CD4-positive, alpha-beta T cell treated with Interleukin-21 for 1 hour (primary cell): ENCODE measurements around the gene SHPK.
A peak's percentile ranks its signal among the peaks of the same experiment; 100 is the strongest.

Experiments
- DNase-seq: peaks from one replicate; pipeline ENCODE4 v3.0.0-alpha.2; 2020

SHPK gene, protein sequence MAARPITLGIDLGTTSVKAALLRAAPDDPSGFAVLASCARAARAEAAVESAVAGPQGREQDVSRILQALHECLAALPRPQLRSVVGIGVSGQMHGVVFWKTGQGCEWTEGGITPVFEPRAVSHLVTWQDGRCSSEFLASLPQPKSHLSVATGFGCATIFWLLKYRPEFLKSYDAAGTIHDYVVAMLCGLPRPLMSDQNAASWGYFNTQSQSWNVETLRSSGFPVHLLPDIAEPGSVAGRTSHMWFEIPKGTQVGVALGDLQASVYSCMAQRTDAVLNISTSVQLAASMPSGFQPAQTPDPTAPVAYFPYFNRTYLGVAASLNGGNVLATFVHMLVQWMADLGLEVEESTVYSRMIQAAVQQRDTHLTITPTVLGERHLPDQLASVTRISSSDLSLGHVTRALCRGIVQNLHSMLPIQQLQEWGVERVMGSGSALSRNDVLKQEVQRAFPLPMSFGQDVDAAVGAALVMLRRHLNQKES

DNA sequence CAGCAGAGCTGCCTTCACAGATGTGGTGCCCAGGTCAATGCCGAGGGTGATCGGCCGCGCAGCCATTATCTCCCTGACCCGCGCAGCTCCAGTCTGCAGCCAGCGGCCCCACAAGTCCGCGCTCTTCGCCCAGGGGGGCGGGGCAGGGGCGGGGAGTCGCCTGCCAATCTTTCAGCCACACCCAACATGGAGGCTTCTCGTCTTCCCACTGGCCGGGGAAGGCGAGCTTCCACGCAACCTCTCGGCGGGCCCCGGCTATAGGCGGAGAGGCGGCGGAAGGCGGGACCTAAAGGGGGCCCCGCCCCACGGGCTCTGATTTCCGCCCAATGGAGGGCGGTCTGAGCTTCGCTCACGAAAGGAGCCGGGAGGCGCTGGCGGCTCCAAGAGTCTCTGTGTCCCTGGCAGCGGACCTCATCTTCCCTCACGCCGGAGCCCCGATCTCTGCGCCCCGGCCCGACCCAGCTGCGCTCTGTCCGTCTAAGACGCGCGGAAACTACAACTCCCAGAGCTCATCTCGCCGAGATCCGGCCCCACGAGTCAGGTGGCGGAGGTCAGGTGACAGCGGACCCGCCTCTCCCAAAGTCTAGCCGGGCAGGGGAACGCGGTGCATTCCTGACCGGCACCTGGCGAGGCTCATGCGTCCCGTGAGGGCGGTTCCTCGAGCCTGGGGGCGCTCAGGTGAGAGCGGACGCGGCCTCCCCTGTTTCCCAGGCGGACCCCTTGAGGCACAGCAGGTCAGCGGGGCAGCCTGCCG, at the start of gene SHPK, which contains the start of gene CTNS:
Gene SHPK, minus strand, starts transcription at position 97 of the 754 bp plus-strand sequence. Its CDS starts 31 bp downstream, at position 66.
Gene CTNS, plus strand, starts transcription at position 607 of the 754 bp plus-strand sequence. CDS start 3,447 bp downstream, outside the sequence.
- DNase-seq, result peak; percentile 95

DNA sequence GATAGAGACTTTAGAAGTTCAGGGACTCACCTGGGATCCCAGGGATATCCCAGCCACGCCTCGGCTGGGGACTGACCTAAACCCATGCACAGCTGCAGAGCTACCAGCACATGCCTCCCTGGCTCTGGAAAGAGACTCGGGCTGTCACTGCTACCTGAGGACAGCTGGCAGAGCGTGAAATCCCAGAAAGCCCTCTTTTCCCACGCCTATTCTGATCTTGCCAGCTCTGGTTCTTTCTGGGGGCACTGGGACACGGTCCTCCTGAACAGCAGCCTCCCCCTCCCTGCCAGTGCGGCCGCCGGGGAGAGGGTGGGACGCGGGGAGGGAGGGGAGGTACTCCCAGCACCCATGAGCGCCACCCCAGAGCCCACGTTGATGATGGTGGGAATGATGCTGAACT, 49.1 kb upstream of the SHPK start:
- no peak for DNase-seq

DNA sequence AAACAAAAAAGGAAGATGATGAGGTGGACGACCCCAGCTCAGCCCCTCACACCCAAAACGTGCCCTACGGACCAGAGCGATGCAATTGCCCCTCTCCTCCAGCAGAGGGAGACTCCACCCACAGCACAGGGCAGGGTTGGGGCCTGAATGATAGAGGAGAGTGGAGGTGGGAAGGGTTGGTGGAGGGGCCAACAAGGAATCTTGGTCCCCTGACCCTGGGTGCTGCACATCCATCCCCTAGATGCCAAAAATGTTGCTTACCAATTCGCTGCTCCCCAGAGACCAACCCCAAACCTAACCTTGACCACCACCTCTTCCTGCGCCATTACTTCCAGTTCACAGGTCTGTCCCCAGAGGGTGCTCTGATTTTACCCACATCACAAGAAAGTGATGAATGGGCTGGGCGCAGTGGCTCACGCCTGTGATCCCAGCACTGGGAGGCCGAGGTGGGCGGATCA, 47.0 kb upstream of the SHPK start:
- DNase-seq, result peak; percentile 64

DNA sequence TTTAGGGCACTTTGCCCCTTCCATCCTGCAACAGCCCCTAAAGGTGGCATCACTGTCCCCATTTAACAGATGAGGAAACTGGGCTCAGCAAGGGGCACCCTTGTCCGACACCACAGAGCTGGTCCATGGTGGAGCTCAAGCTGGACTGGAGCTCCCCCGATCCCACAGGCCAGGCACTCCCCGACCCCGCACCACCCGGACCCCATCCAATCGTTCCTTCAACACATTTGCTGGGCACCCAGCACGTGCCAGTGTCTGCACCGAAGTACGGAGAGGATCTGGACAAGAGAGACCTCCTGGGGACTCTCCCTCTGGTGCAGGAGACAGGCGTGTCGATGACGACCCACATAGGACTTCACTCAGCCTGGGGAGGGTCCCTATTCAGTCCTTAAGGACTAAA, 46.0 kb upstream of the SHPK start:
- no peak for DNase-seq

DNA sequence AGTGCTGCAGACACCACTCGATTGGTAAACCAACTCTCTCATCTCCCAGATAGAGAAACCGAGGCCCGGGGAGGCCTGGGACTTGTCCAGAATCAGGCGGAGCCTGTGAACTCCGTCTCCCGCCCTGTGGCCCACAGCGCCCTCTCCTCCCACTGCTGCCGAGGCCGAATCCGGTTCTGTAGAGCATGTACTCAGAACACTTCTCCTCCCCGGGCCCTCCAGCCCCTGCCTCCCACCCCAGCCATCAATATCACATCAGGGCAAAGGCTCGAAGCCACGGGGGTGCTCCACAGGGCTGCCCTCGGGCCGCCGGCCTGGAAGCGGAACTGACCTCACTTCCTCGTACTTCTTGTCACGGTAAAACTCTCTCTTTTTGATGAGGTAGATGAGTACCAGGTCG, 45.5 kb upstream of the SHPK start:
- no peak for DNase-seq

DNA sequence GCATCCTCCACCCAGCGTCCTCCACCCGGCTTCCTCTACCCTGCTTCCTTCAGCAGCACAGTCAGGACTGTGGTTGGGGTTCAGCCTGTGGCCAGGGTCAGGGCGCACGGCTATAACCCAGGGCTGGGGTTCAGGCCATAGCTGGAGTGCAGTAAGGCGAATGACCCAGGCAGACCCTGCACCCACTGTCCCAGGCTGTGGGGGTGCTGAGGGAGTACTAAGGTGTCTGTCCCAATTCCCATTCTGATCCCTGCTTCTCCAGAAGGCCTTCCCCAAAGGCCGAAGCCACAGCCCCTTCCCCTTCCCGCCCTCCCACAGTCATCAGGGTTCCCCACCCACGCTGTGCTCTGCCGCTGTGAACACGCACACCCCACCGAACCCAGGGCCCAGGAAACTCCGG, 45.0 kb upstream of the SHPK start:
- DNase-seq, result no peak

DNA sequence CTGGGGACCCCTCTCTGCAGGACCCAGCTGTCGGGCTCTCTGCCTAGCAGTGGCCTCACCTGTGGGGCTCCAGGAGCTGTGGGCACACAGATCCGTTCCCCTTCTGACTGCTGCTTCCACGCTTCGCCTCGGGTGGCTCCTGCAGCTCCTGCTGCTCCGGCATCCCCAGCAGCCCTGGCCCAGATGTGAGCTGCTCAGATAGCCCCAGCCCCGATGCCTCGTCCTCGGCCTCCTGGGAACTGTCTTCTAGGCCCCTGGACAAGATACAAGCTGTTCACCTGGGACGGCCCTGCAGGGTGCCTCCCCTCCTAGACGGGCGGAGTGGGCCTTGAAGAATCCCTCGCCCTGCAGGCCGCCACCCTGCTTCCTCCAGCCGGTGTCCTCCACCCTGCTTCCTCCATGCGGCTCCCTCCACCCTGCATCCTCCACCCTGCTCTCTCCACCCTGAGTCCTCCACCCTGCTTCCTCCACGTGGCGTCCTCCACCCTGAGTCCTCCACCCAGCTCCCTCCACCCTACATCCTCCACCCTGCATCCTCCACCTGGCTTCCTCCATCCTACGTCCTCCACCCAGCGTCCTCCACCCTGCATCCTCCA, 43.6 kb upstream of the SHPK start:
- DNase-seq, result no peak

DNA sequence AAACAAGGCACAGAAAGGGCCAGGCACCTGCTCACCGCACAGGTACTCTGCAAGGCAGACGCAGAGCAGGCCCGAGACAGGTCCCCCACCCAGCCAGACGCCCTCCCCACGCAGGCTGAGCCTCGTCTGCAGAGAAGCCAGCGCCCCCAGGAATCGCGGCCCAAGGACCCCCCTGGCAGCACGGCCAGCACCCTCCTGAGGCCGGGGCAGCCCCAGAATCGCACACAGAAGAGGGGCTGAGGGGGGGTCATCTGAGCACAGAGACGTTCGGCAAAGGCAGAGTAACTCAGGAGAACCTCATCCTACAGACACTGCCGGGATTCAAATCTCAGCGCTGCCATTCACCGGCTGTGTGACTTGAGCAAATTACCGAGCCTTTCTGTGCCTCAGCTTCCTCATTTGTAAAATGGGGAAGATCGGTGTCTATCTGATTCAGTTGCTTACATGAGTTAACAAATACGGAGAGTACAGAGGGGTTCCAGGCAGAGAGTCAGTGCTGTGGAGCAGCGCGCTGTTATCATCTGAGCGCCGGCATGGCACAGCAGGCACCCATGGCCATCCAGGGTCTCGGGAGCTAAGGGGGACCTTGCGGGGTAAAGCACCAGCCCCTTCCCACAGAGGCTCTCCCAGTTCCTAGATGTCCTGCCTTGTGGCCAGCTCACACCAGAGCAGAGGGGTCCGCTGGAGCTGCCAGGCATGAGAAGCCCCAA, 42.9 kb upstream of the SHPK start:
- no peak for DNase-seq

DNA sequence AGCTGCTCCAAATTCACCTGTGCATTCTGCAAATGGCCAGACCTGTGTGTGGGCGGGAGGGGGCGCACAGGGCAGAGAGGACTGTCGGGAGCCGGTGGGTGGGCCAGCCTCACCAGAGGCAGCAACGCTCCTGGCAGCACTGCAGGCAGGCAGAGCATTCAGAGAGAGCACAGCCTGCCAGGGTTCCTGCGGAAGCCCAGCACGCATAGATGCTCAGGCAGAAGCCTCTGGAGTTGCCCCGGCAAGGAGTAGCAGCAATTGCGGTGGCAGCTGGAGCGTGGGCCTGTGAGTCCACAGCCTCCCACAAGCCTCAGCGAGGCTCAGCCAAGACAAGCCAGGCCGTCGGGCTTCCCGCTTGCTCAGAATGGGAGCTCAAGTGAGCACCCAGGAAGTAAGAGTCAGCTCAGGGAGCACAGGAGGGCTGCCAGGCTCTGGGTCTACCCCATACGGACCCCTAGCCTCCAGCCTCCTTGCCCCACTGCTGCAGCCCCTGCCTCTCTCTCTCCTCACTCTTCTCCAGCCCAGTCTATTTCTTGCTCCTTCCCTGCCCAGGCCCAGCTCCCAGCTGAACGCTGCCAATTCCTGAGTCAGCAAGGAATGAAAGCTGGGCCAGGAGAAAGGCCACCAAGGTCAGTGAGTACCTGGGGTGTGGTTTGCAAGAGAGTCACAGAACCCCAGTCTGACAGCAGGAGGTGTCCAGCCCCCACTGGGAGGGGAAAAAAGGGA, 42.2 kb upstream of the SHPK start:
- DNase-seq, result no peak

DNA sequence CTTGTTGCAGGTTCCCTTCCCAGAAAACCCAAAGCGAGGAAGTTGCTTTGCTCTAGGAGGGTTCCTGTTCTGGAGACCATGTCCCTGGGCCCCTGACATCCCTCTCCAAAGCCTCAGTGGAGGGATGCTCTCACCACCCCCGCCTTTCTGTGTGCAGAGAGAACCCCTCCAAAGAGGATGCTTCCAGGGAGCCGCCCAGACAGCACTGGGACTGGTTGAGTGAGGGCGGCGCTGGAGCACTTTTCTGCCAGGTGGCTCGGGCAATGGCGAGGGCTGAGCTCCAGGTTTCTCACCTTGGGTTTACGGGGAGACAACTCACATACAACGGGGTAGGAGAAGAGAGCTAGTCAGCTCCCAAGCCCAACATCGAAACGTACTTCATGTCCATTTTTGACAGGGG, 39.8 kb upstream of the SHPK start:
- no peak for DNase-seq

DNA sequence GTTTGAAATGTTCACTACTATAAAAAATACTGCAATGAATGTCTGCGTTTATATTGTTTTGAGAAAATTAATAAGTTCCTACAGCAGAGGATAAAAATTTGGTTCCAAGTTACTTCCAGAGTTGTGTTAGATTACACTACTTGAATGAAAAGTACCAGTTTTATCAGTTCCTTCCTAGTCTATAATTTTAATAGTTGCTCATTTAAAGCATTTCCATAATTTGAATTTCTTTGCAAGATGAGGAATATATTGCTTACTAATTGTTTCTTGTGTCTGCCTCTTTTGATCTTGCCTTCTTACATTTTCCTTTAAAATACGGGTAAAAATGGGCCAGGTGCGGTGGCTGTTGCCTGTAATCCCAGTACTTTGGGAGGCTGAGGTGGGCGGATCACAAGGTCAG, 36.5 kb upstream of the SHPK start:
- no peak for DNase-seq

DNA sequence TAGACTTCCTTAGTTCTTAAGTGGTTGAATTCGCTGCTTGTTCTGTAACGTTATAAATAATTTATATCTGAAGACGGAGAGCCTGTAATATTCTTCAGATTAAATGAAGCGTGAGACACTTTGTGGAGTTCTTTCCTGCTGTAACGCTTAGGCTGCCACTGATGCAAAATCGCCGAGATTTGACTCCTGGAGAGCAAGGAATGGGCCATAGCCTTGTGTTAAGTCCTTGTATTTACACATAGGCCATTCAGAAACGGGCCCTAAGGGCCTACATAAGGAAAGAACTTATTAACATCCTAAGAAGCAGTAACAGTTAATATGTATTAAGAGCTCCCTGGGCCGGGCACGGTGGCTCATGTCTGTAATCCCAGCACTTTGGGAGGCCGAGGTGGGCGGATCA, 33.5 kb upstream of the SHPK start:
- DNase-seq, result no peak

DNA sequence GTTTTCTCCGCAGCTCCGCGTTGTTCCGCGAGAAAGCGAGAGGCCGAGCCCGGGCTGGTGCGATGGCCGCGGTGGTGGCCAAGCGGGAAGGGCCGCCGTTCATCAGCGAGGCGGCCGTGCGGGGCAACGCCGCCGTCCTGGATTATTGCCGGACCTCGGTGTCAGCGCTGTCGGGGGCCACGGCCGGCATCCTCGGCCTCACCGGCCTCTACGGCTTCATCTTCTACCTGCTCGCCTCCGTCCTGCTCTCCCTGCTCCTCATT, 33.0 kb upstream of the SHPK start:
- DNase-seq, result no peak

DNA sequence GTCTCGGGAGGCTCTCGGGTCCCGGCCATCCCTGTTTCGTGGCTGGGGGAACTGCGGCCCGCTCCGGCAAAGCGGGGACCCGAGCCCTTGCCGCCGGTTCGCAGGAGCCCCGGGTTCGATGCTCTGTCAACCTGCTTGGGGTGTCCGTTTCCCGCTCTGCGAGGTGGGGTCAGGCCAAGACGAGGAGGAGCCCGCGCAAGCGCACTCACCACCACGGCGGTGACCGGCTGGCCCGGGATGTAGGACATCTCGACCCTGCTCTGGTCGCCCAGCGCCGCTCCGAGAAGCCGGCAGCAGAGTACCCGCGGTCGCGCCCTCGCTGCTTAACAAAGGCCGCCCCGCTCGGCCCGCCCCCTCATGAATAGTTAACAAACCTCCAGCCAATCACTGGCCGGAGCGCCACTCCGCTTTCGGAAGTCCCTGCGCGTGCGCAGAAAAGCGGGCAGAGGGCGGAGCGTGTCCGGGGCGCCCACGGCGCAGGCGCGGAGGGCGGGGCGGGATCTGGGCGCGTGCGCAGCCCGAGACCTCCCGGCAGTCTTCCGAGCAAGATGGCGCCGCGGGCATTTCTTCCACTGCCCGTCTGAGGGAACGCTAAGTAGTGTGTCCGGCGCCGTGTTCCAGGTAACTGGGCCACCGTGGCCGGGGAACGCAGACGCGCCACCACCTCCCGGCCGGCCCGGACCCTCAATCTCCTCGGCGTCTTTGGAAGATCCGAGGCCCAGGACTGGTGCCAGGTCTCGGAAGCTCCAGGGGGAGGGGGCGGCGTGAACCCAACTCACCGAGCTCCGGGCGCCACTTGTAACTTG, 32.4 kb upstream of the SHPK start, which contains the start of the genes EMC6 and TAX1BP3:
Gene EMC6, plus strand, starts transcription at position 534 of the 806 bp plus-strand sequence. CDS start 335 bp downstream, outside the sequence.
Gene TAX1BP3, minus strand, starts transcription at position 300 of the 806 bp plus-strand sequence. Its CDS starts 52 bp downstream, at position 248.
- DNase-seq, result peak; percentile 98

DNA sequence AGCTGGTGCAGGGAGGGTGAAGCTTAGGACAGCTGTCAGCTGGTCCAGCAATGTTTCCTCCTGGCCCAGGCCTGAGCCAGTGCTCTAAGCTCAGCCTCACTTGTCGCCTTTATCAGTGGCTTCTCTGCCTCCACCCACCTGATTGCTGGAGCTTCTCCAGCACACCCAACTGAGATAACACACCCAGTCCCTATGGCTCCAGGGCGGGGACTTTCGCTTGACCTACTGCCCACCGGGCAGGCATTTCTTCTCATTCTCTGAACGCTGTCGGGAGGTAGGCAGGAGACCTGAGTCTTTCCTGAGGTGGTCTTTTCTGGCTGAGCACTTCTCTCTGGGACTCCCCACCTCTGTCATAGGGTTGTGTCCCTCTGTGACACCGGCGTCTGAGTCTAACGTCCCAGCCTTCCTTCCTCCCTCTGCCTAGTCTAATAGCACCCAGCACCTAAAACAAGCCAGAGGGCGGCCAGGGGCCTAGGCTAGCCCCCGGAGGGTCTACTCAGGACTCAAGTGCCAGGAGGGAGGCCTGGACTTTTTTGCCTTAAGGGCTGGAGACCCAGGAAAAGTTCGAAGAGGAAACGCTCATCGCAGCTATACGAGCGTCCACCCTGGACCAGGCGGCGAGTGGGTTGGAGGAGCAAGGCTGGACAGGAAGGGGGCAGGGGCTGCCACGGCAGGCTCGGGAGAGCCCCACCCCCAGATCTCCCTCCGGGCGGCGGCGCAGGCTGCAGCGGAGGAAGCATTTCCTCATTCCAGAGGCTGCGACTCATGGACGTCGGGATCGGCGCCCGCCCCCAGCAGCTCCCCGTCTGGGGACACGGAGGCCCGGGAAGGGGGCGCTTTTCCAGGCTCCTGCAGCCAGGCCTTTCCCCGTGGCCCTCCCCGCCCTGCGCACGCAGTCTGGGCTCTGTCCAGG, 31.6 kb upstream of the SHPK start:
- peak; percentile 7 for DNase-seq

DNA sequence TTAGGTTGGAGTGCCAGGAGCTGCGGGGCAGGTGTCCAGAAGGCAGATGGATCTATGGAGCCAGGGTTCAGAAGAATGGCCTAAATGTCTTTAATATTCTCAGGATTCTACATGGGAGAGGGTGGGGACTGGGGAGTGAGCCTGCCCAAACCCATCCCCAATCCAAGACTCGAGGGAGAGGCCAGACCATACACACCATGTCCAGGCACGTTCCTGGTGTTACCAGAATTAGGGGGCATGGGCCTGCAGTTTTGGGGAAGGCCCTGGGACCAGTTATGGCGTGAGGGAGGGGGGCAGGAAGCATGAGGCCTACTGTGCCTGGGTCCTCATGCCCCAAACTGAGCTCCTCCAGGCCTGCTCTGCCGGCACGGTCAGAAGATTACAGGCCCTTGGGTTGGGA, 30.5 kb upstream of the SHPK start:
- no peak for DNase-seq

DNA sequence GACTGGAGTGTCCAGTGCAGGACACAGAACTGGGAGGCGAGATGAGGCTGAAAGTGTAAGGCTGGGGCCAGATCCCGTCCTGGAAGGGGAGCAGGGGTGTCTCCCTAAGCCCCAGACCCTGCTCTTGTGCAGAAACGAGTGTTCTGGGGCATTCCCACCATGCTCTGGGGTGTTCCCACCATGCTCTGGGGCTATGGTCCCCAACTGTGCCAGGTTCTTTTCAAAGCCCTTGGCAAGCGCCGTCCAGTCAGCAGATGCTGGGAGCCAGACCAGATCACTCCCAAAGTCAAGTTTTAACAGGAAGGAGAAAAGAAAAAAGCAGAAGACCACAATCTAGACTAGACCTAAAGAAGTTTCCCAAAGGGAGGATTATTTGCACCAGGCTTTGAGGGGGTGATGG, 29.8 kb upstream of the SHPK start:
- DNase-seq, result no peak

DNA sequence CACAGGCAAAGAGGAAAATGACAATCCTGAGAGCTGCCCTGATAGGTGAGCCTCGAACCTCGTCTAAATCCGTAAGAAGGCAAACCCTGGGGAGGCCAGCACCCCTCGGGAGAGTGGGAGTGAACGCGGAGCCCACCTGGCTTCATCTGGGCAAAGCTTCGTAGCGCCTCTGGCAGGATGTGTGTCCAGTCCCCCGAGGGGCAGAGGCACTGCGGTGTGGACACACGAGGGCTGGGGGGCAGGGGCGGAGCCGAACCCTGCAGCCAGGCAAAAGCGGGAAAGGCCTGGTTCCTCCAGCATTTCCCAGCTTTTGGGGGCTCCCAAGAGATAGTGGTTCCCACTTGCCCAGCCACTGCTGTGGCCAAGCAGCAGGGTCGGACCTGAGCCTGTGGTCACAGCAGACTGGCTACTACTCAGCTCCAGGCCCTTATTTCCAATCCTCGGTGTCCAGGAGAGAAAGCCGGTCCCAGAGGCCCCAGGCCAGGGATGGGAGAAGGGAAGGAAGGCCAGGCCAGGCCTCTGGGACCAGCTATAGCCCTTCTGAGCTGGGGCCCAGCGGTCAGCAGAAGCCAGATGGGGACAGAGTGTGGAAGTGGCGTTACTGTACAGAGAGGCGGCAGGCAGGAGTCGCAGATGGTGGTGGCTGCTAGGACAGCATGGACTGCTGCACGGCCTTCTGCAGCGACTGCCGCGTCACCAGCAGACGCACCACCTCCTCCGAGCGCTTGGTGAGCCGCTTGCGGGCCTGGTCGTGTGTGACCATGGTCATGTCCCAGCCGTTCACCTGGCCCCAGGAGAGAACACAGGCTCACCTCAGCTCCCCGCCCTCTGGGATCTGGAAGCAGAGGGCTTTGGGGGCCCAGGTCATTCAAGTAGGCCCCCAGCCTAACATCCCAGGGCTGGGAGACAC, 27.3 kb upstream of the SHPK start:
- no peak for DNase-seq

DNA sequence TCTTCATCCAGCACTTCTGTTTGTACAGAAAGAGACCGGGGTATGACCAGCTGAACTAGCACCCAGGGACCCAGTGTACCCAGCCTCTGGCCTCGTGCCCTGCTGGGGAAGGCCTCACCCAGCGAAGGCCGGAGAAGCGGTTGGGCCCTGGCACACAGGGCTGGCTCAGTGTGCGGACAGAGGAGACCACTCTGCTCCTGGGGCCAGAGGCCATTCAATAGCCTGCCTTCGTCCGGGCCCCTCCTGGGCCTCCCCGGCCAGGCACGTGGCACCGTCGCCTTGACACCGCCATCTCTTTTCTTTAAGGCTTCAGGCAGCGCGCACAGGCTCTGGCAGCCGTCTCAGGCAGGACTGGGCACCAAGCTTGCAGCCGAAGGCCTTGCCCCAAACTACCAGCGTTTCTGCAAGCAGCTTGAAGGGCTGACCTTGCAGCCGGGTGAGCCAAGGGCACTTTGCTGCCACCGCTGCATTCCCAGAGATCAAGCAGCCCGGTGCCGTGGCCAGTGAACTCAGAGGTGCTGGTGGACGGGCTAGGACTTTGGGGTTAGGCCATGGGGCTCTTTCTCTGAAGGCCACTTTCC, 24.4 kb upstream of the SHPK start:
- DNase-seq, result no peak
